ENCODE results near the gene MUL1. TPM values are rescaled to one million over a fixed set of nuclear protein-coding genes. Genes with fewer than 3 reads are reported as not detected.

Gene MUL1
- polyA plus RNA-seq, 1 of the 3 experiments (the other 2 are of a cell fraction): 22.8 TPM

DNA sequence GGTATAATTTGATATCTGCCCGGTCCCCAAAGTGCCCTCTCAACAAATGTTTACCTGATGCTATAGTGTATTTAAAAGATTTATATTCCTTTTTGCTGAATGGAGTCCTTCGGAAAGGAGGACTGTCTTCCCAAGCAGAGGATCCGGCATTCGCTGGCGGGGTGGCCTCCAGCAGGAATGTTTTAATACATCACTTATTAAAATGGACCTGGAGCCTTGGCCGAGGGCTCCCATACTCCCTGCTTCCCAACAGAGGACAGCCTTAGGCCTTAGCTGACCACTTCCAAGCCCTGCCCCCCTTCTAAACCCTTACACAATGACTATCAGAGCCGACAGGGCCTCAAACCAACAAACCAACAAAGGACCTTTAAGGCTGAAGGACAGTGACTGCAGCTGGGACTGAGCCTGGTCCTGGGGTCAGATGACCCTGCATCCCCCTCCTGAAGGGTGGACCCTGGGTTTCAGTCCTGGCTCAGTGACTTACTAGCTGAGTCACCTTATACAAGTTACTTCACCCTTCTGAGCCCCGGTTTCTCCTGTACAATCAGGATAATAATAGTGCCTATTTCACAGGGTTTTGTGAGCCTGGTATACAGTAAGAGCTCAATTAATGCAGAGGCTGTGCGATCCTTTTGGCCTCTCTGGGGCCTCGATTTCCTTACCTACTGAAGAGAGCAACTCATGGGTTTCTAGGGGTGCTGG is 27.6 kb downstream of the MUL1 start (continued):
- TF ChIP-seq, protein P1, sequence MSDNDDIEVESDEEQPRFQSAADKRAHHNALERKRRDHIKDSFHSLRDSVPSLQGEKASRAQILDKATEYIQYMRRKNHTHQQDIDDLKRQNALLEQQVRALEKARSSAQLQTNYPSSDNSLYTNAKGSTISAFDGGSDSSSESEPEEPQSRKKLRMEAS (IDR thresholded peaks at IDR 0.05; ENCODE audit: low read depth): no peak
- TF ChIP-seq TCF12 (IDR thresholded peaks at IDR 0.05) (no peak), CHD2 (IDR thresholded peaks at IDR 0.05; ENCODE audit: low read length, partially characterized antibody) (no peak), ELF1 (IDR thresholded peaks at IDR 0.05) (no peak), GATA2 (CRISPR knock-in tag; IDR thresholded peaks at IDR 0.05) (no peak), RAD21 (IDR thresholded peaks at IDR 0.05; ENCODE audit: low read length) (no peak), TAF1 (IDR thresholded peaks at IDR 0.05; ENCODE audit: borderline replicate concordance, low read depth, low read length) (no peak)
- TF ChIP-seq, protein P2, sequence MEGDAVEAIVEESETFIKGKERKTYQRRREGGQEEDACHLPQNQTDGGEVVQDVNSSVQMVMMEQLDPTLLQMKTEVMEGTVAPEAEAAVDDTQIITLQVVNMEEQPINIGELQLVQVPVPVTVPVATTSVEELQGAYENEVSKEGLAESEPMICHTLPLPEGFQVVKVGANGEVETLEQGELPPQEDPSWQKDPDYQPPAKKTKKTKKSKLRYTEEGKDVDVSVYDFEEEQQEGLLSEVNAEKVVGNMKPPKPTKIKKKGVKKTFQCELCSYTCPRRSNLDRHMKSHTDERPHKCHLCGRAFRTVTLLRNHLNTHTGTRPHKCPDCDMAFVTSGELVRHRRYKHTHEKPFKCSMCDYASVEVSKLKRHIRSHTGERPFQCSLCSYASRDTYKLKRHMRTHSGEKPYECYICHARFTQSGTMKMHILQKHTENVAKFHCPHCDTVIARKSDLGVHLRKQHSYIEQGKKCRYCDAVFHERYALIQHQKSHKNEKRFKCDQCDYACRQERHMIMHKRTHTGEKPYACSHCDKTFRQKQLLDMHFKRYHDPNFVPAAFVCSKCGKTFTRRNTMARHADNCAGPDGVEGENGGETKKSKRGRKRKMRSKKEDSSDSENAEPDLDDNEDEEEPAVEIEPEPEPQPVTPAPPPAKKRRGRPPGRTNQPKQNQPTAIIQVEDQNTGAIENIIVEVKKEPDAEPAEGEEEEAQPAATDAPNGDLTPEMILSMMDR (IDR thresholded peaks at IDR 0.05): no peak
- TF ChIP-seq, protein P3, sequence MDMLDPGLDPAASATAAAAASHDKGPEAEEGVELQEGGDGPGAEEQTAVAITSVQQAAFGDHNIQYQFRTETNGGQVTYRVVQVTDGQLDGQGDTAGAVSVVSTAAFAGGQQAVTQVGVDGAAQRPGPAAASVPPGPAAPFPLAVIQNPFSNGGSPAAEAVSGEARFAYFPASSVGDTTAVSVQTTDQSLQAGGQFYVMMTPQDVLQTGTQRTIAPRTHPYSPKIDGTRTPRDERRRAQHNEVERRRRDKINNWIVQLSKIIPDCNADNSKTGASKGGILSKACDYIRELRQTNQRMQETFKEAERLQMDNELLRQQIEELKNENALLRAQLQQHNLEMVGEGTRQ (IDR thresholded peaks at IDR 0.05; ENCODE audit: borderline replicate concordance, low read depth, low read length): no peak

DNA sequence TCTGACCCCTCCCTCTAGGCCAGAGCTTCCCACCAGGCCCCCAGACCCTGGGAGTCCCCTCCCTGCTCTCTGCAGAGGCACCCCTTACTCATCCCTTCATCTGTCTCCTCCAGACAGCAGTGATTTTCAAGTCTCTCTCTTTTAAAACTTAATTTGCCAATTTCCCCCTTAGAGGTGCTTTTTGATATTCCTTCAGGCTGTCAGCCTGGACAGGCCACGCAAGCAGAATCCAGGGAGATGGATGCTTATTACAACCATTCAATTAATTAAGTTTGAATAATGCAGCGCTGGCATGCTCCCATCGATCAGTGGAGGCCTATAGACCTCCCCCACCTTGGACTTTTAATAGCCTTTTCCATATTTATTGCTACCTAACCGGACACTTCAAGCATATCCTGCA is 28.1 kb downstream of the MUL1 start:
- no peak overlapping the region for H3K4me2 ChIP-seq
- CTCF ChIA-PET: interaction anchor here (1.1 to 11.4 kb wide), 5 partner anchors 11 to 505 kb away, joined by 4 to 148 read pairs (median 13); no protein-coding TSS in a partner anchor
- TF ChIP-seq RFX5 (IDR thresholded peaks at IDR 0.05; ENCODE audit: low read length) (no peak), MEF2A (IDR thresholded peaks at IDR 0.05; ENCODE audit: borderline replicate concordance, low read depth) (no peak), EZH2phosphoT487 (IDR thresholded peaks at IDR 0.05; ENCODE audit: borderline replicate concordance, low read depth) (no peak), GATA2 (CRISPR knock-in tag; IDR thresholded peaks at IDR 0.05) (no peak), YY1 (IDR thresholded peaks at IDR 0.05; ENCODE audit: low read depth) (no peak), NFIC (IDR thresholded peaks at IDR 0.05; ENCODE audit: borderline replicate concordance) (no peak), EP300 (IDR thresholded peaks at IDR 0.05; ENCODE audit: borderline replicate concordance in 1 of 2, low read depth in 1 of 2, low read length in 1 of 2) (no peak), TAF1 (IDR thresholded peaks at IDR 0.05; ENCODE audit: borderline replicate concordance, low read depth, low read length) (no peak), CHD2 (IDR thresholded peaks at IDR 0.05; ENCODE audit: low read length, partially characterized antibody) (no peak)
- TF ChIP-seq, protein P4, sequence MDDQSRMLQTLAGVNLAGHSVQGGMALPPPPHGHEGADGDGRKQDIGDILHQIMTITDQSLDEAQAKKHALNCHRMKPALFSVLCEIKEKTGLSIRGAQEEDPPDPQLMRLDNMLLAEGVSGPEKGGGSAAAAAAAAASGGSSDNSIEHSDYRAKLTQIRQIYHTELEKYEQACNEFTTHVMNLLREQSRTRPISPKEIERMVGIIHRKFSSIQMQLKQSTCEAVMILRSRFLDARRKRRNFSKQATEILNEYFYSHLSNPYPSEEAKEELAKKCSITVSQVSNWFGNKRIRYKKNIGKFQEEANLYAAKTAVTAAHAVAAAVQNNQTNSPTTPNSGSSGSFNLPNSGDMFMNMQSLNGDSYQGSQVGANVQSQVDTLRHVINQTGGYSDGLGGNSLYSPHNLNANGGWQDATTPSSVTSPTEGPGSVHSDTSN (IDR thresholded peaks at IDR 0.05): no peak
- TF ChIP-seq, protein P5, sequence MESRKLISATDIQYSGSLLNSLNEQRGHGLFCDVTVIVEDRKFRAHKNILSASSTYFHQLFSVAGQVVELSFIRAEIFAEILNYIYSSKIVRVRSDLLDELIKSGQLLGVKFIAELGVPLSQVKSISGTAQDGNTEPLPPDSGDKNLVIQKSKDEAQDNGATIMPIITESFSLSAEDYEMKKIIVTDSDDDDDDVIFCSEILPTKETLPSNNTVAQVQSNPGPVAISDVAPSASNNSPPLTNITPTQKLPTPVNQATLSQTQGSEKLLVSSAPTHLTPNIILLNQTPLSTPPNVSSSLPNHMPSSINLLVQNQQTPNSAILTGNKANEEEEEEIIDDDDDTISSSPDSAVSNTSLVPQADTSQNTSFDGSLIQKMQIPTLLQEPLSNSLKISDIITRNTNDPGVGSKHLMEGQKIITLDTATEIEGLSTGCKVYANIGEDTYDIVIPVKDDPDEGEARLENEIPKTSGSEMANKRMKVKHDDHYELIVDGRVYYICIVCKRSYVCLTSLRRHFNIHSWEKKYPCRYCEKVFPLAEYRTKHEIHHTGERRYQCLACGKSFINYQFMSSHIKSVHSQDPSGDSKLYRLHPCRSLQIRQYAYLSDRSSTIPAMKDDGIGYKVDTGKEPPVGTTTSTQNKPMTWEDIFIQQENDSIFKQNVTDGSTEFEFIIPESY (IDR thresholded peaks at IDR 0.05; ENCODE audit: borderline replicate concordance, low read depth): no peak
- TF ChIP-seq, protein P2 (IDR thresholded peaks at IDR 0.05): no peak
- TF ChIP-seq, protein P6, sequence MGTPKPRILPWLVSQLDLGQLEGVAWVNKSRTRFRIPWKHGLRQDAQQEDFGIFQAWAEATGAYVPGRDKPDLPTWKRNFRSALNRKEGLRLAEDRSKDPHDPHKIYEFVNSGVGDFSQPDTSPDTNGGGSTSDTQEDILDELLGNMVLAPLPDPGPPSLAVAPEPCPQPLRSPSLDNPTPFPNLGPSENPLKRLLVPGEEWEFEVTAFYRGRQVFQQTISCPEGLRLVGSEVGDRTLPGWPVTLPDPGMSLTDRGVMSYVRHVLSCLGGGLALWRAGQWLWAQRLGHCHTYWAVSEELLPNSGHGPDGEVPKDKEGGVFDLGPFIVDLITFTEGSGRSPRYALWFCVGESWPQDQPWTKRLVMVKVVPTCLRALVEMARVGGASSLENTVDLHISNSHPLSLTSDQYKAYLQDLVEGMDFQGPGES (IDR thresholded peaks at IDR 0.05; ENCODE audit: low read depth, low read length): no peak

More for the DNA sequence above, 28.1 kb downstream of the MUL1 start:
- Histone ChIP-seq H4K20me1 (ENCODE audit: insufficient read depth) (no peaks in the 10 kb centered on the region), H3K27ac (ENCODE audit: low read depth in 2 of 2, low read length in 1 of 2) (peak overlapping the region in 1 of 2 experiments; percentile 34; a peak in 2 of 4 replicates), H3K9me3 (no peaks in the 10 kb centered on the region), H3K9me2 (no peaks in the 10 kb centered on the region), H2AFZ (ENCODE audit: low read depth) (no peak overlapping the region), H3K79me2 (ENCODE audit: insufficient read depth) (peaks cover 6% of the 10 kb centered on the region; the same call in 1 of the 2 replicates), H3F3A (replicated peaks; ENCODE audit: insufficient read depth) (no peaks in the 10 kb centered on the region), H3K4me1 (ENCODE audit: control insufficient read depth in 1 of 2, insufficient read depth in 2 of 2, low read depth in 1 of 2, low read length in 1 of 2) (peaks cover 0 to 68% of the 10 kb centered on the region in 2 experiments; a peak in 2 of 4 replicates), H3K27me3 (ENCODE audit: insufficient read depth) (no peaks in the 10 kb centered on the region), H3K36me3 (replicated peaks in 1 of 2; ENCODE audit: control insufficient read depth in 1 of 2, insufficient read depth in 2 of 2, low read length in 1 of 2) (no peaks in the 10 kb centered on the region), H3K4me3 (ENCODE audit: low read depth in 2 of 2, low read length in 1 of 2) (no peak overlapping the region), H3K9ac (no peak overlapping the region)
- POLR2A ChIA-PET: no interaction called here
- WGBS (ENCODE audit: low lambda C conversion rate): 58% methylated on average over 4 of the region's 4 CpGs
- no peak for DNase-seq

All from SK-N-SH (cell line).